K562 (cell line): ENCODE results near the gene MYO1E. TPM values are rescaled to one million over a fixed set of nuclear protein-coding genes. Genes with fewer than 3 reads are reported as not detected.

Experiments
- ATAC-seq: fragments of 200-7000 bp; cut with Tn5 transposase; 3 replicates; pipeline ENCODE4 v1.9.1; 2020; ENCODE audit warnings: moderate library complexity
- BruUV-seq: library from RNA; stranded (reverse); fragments of 400-500 nt; replicated peaks from 2 replicates; lab custom pipeline; 2021; lab: Mats Ljungman, UMichigan
- CTCF ChIA-PET: fragments of 300-600 bp; formaldehyde crosslinking; extraction: SDS; loops from one replicate; lab custom pipeline; 2021; ENCODE audit warnings: low intra/inter-chr PET ratio; lab: Yijun Ruan, JAX
- POLR2A ChIA-PET: fragments of 300-600, 350-650 bp; sonication (Branson Sonifier 250); formaldehyde crosslinking; extraction: SDS; loops from one replicate; lab custom pipeline; 2021; ENCODE audit warnings: antibody characterized with exemption, inconsistent platforms; lab: Yijun Ruan, JAX
- DNase-seq, 4 experiments: peaks; one replicate each; pipeline versions ENCODE4 v3.0.0 to v3.0.0-alpha.2; 2011 to 2018; ENCODE audit warnings: low spot score in 3 of 4, mixed read lengths in 3 of 4; ENCODE audit errors: extremely low read depth in 1 of 4
- FAIRE-seq: peaks from 2 replicates; lab custom pipeline; 2011; peaks lifted over from hg19 to GRCh38; lab: Jason Lieb, UNC
- H2AFZ ChIP-seq: 2 replicates; pipeline ENCODE4 v1.6.0; 2011; ENCODE audit warnings: low read depth, low read length, control low read depth, inconsistent platforms
- H3K27ac ChIP-seq: fragments of 200-600 bp; 3 replicates; pipeline ENCODE4 v1.8.0; 2011; ENCODE audit warnings: low read depth, mild to moderate bottlenecking, control low read depth, inconsistent platforms, low read length, moderate library complexity, mixed read lengths; ENCODE audit errors: extremely low read depth
- H3K27me3 ChIP-seq, 2 experiments: fragments of 300-600 bp in 1 of 2; 2 replicates in 1 of 2; 3 replicates in 1 of 2; pipeline versions ENCODE4 v1.6.0 to v1.8.0; 2011; ENCODE audit warnings: inconsistent platforms in 2 of 2, low read length in 2 of 2, mild to moderate bottlenecking in 1 of 2, mixed read lengths in 1 of 2, moderate library complexity in 1 of 2; ENCODE audit not compliant: control insufficient read depth in 2 of 2, insufficient read depth in 2 of 2
- H3K36me3 ChIP-seq: fragments of 300-600 bp; 3 replicates; pipeline ENCODE4 v1.8.0; 2011; ENCODE audit warnings: mild to moderate bottlenecking, low read length, inconsistent platforms; ENCODE audit not compliant: control insufficient read depth, insufficient read depth
- H3K4me1 ChIP-seq, 2 experiments: fragments of 200-600 bp in 1 of 2; replicated peaks in 1 of 2; 2 replicates in 1 of 2; 3 replicates in 1 of 2; pipeline versions ENCODE4 v1.5.1 to v1.8.0; 2011; ENCODE audit warnings: inconsistent platforms in 2 of 2, low read length in 2 of 2, mild to moderate bottlenecking in 1 of 2, mixed read lengths in 1 of 2, moderate library complexity in 1 of 2; ENCODE audit not compliant: control insufficient read depth in 2 of 2, insufficient read depth in 2 of 2
- H3K4me2 ChIP-seq: 2 replicates; pipeline ENCODE4 v1.6.1; 2011; ENCODE audit warnings: low read length, control low read depth, inconsistent platforms, mixed read lengths; ENCODE audit not compliant: insufficient read depth
- H3K4me3 ChIP-seq: fragments of 200-600 bp; sonication (generic), shearing (Covaris generic); 2 replicates; pipeline ENCODE4 v1.5.1; 2016; ENCODE audit warnings: control low read depth, inconsistent platforms
- H3K79me2 ChIP-seq: fragments of 200-600 bp; 3 replicates; pipeline ENCODE4 v1.8.0; 2011; ENCODE audit warnings: low read length, inconsistent platforms; ENCODE audit not compliant: control insufficient read depth, insufficient read depth
- H3K9ac ChIP-seq, 2 experiments: 2 replicates each; pipeline versions ENCODE4 v1.6.0 to v1.6.1; 2011; ENCODE audit warnings: low read depth in 2 of 2, low read length in 2 of 2, control low read depth in 1 of 2, inconsistent platforms in 1 of 2, mild to moderate bottlenecking in 1 of 2, mixed read lengths in 1 of 2; ENCODE audit not compliant: insufficient read depth in 1 of 2
- H3K9me1 ChIP-seq: one replicate; pipeline ENCODE4 v1.6.0; 2011; ENCODE audit warnings: inconsistent platforms, mild to moderate bottlenecking, low read length, moderate library complexity; ENCODE audit not compliant: control insufficient read depth, insufficient read depth
- H3K9me3 ChIP-seq: replicated peaks from 2 replicates; pipeline ENCODE4 v1.5.1; 2011; ENCODE audit warnings: low read depth, low read length, inconsistent platforms; ENCODE audit not compliant: control insufficient read depth, insufficient read depth
- H4K20me1 ChIP-seq: replicated peaks from 2 replicates; pipeline ENCODE4 v1.6.1; 2011; ENCODE audit warnings: low read length, inconsistent platforms, mixed read lengths; ENCODE audit not compliant: control insufficient read depth, insufficient read depth
- HDGF ChIP-seq: fragments of 450-650 bp; IDR thresholded peaks from 2 replicates; pipeline ENCODE4 v1.6.1; 2016
- KLF13 ChIP-seq: fragments of 450-650 bp; IDR thresholded peaks from 2 replicates; pipeline ENCODE4 v1.6.1; 2016; ENCODE audit warnings: missing genetic modification characterization, low read depth, mild to moderate bottlenecking, missing compliant biosample characterization, moderate library complexity, borderline replicate concordance
- MAFK ChIP-seq: IDR thresholded peaks from 2 replicates; pipeline ENCODE4 v1.6.1; 2011; ENCODE audit warnings: low read length, improper control_type of control experiment
- WGBS: fragments of 100-300 bp; shearing (Covaris generic); methylation state at CpG from one replicate; pipeline ENCODE4 v1.1.6; 2016; ENCODE audit warnings: low coverage, mixed read lengths; ENCODE audit not compliant: insufficient coverage; ENCODE audit errors: missing lambda C conversion rate; 5-methylcytosine and 5-hydroxymethylcytosine counted together
- in situ Hi-C: fragments of 300-500 bp; cut with MboI; formaldehyde crosslinking; loops from 4 replicates; pipeline ENCODE4 v1.15.0; 2018; ENCODE audit warnings: inconsistent platforms, mixed read lengths
- intact Hi-C: fragments of 100-400 bp; cut with micrococcal nuclease; formaldehyde crosslinking; loops from 2 replicates; pipeline ENCODE4 v1.14.2; 2022
- polyA plus RNA-seq, 8 experiments: library from polyadenylated mRNA; depleted of rRNA in 4 of 8; stranded (reverse) in 5 of 8; unstranded in 3 of 8; fragments of >200 nt; fragmentation: Nextera tagmentation in 2 of 8; fragmentation: Illumina TruSeq in 1 of 8; extraction: Ambion mirVana in 2 of 8; extraction: Trizol in 1 of 8; gene quantifications; 2 replicates each; pipeline versions ENCODE4 v1.2.1 to v1.2.3, GENCODE V29; 2011 to 2014; ENCODE audit warnings: inconsistent platforms in 1 of 8, missing spikeins in 1 of 8
- total RNA-seq, 7 experiments: library from RNA; depleted of rRNA in 6 of 7; stranded (reverse); fragments of >200 nt in 6 of 7; fragmentation: Illumina TruSeq in 2 of 7; extraction: Trizol in 2 of 7; gene quantifications; 2 replicates each; pipeline versions ENCODE4 v1.2.1 to v1.2.3, GENCODE V29; 2011 to 2021; ENCODE audit warnings: low replicate concordance in 1 of 7
- TF ChIP-seq, protein P1 (sequence below), 2 experiments: fragments of 450-650 bp in 1 of 2; sonication (generic) in 1 of 2; formaldehyde crosslinking in 1 of 2; IDR thresholded peaks; 2 replicates each; pipeline versions ENCODE4 v1.7.1 to v1.9.0; 2016 to 2022; ENCODE audit warnings: inconsistent platforms in 1 of 2, mild to moderate bottlenecking in 1 of 2, missing genetic modification reagents in 1 of 2
- TF ChIP-seq, protein P2 (sequence below): sonication (generic); formaldehyde crosslinking; IDR thresholded peaks from 2 replicates; pipeline ENCODE4 v1.8.0; 2022; ENCODE audit warnings: mild to moderate bottlenecking, missing genetic modification reagents

Gene MYO1E
- total and polyA plus RNA-seq, 9 of the 15 experiments (the other 6 are each of a cell fraction or from before 2014, with no cell fraction given): under 0.01 to 0.44 (median 0.01) TPM; not detected in 6

DNA sequence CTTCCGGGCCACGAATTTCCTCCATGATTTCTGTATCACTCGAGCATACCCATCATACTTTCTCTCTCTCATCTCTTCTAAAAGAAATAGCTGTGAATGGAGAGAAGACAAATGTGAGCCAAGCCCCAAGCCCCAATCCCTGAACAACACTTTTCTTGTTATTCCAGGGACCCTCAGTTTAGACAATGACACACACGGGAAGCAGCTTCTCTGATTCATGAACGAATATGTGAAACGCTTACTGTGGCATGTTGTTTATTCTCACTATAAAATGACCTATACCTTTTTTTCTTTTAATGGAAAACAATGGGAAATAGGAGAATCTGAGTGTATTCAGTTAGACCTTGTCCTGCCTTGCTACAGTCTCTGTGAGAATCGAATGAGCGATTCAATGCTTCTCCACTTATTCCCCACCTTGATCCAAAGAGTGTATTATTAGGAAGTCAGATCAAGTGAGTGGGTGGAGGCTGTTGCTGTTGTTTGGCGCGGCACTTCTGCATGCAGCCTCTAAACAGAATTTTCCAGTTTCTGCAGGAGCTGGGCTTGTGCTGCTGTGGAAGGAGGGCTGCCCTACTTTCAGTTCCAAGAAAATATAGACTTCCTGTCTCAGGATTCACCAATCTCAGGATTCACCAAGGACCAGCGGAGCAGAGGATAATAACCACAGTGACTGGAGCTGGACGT lies 198.4 kb downstream of the MYO1E start:
- ATAC-seq (no peak), DNase-seq (no peak), FAIRE-seq (no peak)
- no TSS peak for BruUV-seq
- Histone ChIP-seq H3K9ac (no peak overlapping the region), H3K36me3 (no peaks in the 10 kb centered on the region), H3K9me3 (no peaks in the 10 kb centered on the region), H3K4me3 (no peak overlapping the region), H3K9me1 (no peaks in the 10 kb centered on the region), H2AFZ (peak overlapping the region; percentile 35; the same call in 1 of the 2 replicates), H3K4me2 (0 out of 2 replicates have a peak overlapping the region, but pooled peaks have one; percentile 12), H3K79me2 (no peaks in the 10 kb centered on the region), H4K20me1 (no peaks in the 10 kb centered on the region), H3K4me1 (peaks cover 0 to 3% of the 10 kb centered on the region in 2 experiments; a peak in 1 of 5 replicates), H3K27ac (no peak overlapping the region), H3K27me3 (peaks cover 25 to 38% of the 10 kb centered on the region in 2 experiments)
- in situ Hi-C loops: no loop called here
- POLR2A ChIA-PET: interaction anchor here (0.7 kb wide), 2 partner anchors 18 to 27 kb away, joined by 3 read pairs; no protein-coding TSS in a partner anchor
- intact Hi-C loops: no loop called here
- CTCF ChIA-PET: interaction anchor here (0.5 to 1.5 kb wide), 2 partner anchors 319 to 506 kb away, joined by 3 to 7 read pairs; no protein-coding TSS in a partner anchor
- WGBS: 9% methylated on average over 12 of the region's 12 CpGs
- TF ChIP-seq, protein P1, sequence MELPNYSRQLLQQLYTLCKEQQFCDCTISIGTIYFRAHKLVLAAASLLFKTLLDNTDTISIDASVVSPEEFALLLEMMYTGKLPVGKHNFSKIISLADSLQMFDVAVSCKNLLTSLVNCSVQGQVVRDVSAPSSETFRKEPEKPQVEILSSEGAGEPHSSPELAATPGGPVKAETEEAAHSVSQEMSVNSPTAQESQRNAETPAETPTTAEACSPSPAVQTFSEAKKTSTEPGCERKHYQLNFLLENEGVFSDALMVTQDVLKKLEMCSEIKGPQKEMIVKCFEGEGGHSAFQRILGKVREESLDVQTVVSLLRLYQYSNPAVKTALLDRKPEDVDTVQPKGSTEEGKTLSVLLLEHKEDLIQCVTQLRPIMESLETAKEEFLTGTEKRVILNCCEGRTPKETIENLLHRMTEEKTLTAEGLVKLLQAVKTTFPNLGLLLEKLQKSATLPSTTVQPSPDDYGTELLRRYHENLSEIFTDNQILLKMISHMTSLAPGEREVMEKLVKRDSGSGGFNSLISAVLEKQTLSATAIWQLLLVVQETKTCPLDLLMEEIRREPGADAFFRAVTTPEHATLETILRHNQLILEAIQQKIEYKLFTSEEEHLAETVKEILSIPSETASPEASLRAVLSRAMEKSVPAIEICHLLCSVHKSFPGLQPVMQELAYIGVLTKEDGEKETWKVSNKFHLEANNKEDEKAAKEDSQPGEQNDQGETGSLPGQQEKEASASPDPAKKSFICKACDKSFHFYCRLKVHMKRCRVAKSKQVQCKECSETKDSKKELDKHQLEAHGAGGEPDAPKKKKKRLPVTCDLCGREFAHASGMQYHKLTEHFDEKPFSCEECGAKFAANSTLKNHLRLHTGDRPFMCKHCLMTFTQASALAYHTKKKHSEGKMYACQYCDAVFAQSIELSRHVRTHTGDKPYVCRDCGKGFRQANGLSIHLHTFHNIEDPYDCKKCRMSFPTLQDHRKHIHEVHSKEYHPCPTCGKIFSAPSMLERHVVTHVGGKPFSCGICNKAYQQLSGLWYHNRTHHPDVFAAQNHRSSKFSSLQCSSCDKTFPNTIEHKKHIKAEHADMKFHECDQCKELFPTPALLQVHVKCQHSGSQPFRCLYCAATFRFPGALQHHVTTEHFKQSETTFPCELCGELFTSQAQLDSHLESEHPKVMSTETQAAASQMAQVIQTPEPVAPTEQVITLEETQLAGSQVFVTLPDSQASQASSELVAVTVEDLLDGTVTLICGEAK (IDR thresholded peaks at IDR 0.05): no peak
- TF ChIP-seq, protein P1 (CRISPR knock-in tag; IDR thresholded peaks at IDR 0.05): no peak
- TF ChIP-seq, protein P2, sequence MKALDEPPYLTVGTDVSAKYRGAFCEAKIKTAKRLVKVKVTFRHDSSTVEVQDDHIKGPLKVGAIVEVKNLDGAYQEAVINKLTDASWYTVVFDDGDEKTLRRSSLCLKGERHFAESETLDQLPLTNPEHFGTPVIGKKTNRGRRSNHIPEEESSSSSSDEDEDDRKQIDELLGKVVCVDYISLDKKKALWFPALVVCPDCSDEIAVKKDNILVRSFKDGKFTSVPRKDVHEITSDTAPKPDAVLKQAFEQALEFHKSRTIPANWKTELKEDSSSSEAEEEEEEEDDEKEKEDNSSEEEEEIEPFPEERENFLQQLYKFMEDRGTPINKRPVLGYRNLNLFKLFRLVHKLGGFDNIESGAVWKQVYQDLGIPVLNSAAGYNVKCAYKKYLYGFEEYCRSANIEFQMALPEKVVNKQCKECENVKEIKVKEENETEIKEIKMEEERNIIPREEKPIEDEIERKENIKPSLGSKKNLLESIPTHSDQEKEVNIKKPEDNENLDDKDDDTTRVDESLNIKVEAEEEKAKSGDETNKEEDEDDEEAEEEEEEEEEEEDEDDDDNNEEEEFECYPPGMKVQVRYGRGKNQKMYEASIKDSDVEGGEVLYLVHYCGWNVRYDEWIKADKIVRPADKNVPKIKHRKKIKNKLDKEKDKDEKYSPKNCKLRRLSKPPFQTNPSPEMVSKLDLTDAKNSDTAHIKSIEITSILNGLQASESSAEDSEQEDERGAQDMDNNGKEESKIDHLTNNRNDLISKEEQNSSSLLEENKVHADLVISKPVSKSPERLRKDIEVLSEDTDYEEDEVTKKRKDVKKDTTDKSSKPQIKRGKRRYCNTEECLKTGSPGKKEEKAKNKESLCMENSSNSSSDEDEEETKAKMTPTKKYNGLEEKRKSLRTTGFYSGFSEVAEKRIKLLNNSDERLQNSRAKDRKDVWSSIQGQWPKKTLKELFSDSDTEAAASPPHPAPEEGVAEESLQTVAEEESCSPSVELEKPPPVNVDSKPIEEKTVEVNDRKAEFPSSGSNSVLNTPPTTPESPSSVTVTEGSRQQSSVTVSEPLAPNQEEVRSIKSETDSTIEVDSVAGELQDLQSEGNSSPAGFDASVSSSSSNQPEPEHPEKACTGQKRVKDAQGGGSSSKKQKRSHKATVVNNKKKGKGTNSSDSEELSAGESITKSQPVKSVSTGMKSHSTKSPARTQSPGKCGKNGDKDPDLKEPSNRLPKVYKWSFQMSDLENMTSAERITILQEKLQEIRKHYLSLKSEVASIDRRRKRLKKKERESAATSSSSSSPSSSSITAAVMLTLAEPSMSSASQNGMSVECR: no peak
- TF ChIP-seq KLF13: no peak
- no peak for TF ChIP-seq HDGF
- no peak for TF ChIP-seq MAFK
